Measurements from ENCODE around the gene MED6.

The MED6 gene

DNA sequence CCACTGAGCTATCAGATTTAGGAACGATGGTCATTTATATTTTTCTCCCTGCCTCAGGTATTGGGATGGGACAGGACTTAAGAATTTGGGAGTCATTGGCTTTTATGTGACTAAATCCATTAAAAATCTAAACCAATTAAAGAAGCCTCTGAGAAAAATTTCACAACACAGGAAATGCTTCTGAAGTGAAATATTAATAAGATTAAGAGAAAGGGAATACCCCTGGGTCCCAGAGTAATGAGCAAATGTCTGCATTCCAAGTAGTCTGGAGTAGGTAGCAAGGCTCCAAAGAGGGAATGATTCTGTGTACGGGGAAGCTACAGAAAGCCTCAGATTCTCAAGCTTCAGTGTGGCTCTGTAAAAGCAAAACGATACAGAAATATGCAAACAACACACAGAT is 707 bp upstream of the MED6 start:
- no peak overlapping the region for H3K27ac ChIP-seq (ENCODE audit: low read depth, low read length)
- peaks cover 3 to 4% of the 10 kb centered on the region in 2 donors for H3K36me3 ChIP-seq (ENCODE audit: control insufficient read depth in 1 of 2, insufficient read depth in 2 of 2, low read length in 2 of 2)
- peaks cover 13% of the 10 kb centered on the region in 2 donors for H3K4me1 ChIP-seq (ENCODE audit: control insufficient read depth in 1 of 2, insufficient read depth in 2 of 2, low read length in 2 of 2)
- peaks cover 0 to 2% of the 10 kb centered on the region in 2 donors for H3K27me3 ChIP-seq (ENCODE audit: control insufficient read depth in 1 of 2, insufficient read depth in 2 of 2, low read length in 2 of 2)
- peak overlapping the region; percentile 71 to 76 for H3K4me3 ChIP-seq (ENCODE audit: low read depth in 1 of 2, low read length in 2 of 2)
- no peaks in the 10 kb centered on the region for H3K9me3 ChIP-seq (ENCODE audit: control insufficient read depth in 1 of 2, low read length in 2 of 2)
- H3K9ac ChIP-seq (ENCODE audit: low read depth in 1 of 2, low read length in 2 of 2): peak overlapping the region in 1 of 2 donors; percentile 27

DNA sequence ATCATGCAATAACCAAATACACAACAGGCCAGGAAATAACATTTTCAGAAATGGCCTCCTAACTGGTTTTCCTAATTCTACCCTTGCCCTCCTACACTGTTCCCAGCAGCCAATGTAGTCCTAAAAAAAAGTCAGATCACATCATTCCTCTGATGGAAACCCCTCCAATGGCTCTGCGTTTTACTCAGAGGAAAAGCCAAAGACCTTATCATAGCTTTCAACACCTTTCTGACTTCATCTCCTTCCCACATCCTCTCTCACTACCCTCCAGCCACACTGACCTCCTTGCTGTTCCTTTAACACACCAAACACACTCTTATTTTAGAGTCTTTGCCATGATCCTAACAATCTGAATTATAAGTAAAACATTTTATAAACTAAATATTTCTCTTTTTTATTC is 1.1 kb downstream of the MED6 start:
- Histone ChIP-seq H3K4me1 (ENCODE audit: control insufficient read depth in 1 of 2, insufficient read depth in 2 of 2, low read length in 2 of 2) (peaks cover 13% of the 10 kb centered on the region in 2 donors), H3K4me3 (ENCODE audit: low read depth in 1 of 2, low read length in 2 of 2) (peak overlapping the region in 1 of 2 donors; percentile 76), H3K27ac (ENCODE audit: low read depth, low read length) (no peak overlapping the region), H3K27me3 (ENCODE audit: control insufficient read depth in 1 of 2, insufficient read depth in 2 of 2, low read length in 2 of 2) (no peaks in the 10 kb centered on the region), H3K36me3 (ENCODE audit: control insufficient read depth in 1 of 2, insufficient read depth in 2 of 2, low read length in 2 of 2) (peaks cover 20 to 22% of the 10 kb centered on the region in 2 donors), H3K9me3 (ENCODE audit: control insufficient read depth in 1 of 2, low read length in 2 of 2) (no peaks in the 10 kb centered on the region), H3K9ac (ENCODE audit: low read depth in 1 of 2, low read length in 2 of 2) (no peak overlapping the region)

DNA sequence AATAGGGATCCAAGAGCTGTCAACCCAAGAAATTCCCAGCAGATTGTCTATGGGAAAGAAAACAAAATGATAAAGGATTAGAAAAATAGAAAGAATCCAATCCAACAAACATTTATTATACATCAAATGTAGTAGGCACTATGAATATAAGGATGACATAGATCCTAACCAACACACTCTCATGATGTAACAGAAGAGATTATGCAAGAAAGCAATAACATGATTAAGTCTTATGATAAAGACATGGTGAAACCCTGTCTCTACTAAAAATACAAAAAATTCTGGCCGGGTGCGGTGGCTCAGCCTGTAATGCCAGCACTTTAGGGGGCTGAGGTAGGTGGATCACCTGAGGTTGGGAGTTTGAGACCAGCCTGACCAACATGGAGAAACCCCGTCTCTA is 2.7 kb downstream of the MED6 start:
- no peaks in the 10 kb centered on the region for H3K27me3 ChIP-seq (ENCODE audit: control insufficient read depth in 1 of 2, insufficient read depth in 2 of 2, low read length in 2 of 2)
- no peaks in the 10 kb centered on the region for H3K9me3 ChIP-seq (ENCODE audit: control insufficient read depth in 1 of 2, low read length in 2 of 2)
- peaks cover 35 to 38% of the 10 kb centered on the region in 2 donors for H3K36me3 ChIP-seq (ENCODE audit: control insufficient read depth in 1 of 2, insufficient read depth in 2 of 2, low read length in 2 of 2)
- no peak overlapping the region for H3K27ac ChIP-seq (ENCODE audit: low read depth, low read length)
- H3K4me3 ChIP-seq (ENCODE audit: low read depth in 1 of 2, low read length in 2 of 2): no peak overlapping the region
- H3K9ac ChIP-seq (ENCODE audit: low read depth in 1 of 2, low read length in 2 of 2): no peak overlapping the region
- H3K4me1 ChIP-seq (ENCODE audit: control insufficient read depth in 1 of 2, insufficient read depth in 2 of 2, low read length in 2 of 2): peaks cover 13% of the 10 kb centered on the region in 2 donors

- H3K27ac ChIP-seq (ENCODE audit: low read depth, low read length): no peak overlapping the region
- H3K4me3 ChIP-seq (ENCODE audit: low read depth in 1 of 2, low read length in 2 of 2): no peak overlapping the region
- peaks cover 9 to 13% of the 10 kb centered on the region in 2 donors for H3K4me1 ChIP-seq (ENCODE audit: control insufficient read depth in 1 of 2, insufficient read depth in 2 of 2, low read length in 2 of 2)
- H3K36me3 ChIP-seq (ENCODE audit: control insufficient read depth in 1 of 2, insufficient read depth in 2 of 2, low read length in 2 of 2): peaks cover 46 to 59% of the 10 kb centered on the region in 2 donors
- no peaks in the 10 kb centered on the region for H3K9me3 ChIP-seq (ENCODE audit: control insufficient read depth in 1 of 2, low read length in 2 of 2)
- no peak overlapping the region for H3K9ac ChIP-seq (ENCODE audit: low read depth in 1 of 2, low read length in 2 of 2)
- H3K27me3 ChIP-seq (ENCODE audit: control insufficient read depth in 1 of 2, insufficient read depth in 2 of 2, low read length in 2 of 2): no peaks in the 10 kb centered on the region
Observed at GRCh38 chr14:70595443-70596185, 4.8 kb downstream of the MED6 start.

- Histone ChIP-seq H3K27me3 (ENCODE audit: control insufficient read depth in 1 of 2, insufficient read depth in 2 of 2, low read length in 2 of 2) (no peaks in the 10 kb centered on the region), H3K36me3 (ENCODE audit: control insufficient read depth in 1 of 2, insufficient read depth in 2 of 2, low read length in 2 of 2) (peaks cover 47 to 70% of the 10 kb centered on the region in 2 donors), H3K4me1 (ENCODE audit: control insufficient read depth in 1 of 2, insufficient read depth in 2 of 2, low read length in 2 of 2) (peaks cover 4 to 7% of the 10 kb centered on the region in 2 donors)
Observed at GRCh38 chr14:70594461-70594860, 6.0 kb downstream of the MED6 start.

GRCh38 chr14:70585231-70585630 is 15.2 kb downstream of the MED6 start:
- Histone ChIP-seq H3K27ac (ENCODE audit: low read depth, low read length) (no peak overlapping the region), H3K4me1 (ENCODE audit: control insufficient read depth in 1 of 2, insufficient read depth in 2 of 2, low read length in 2 of 2) (no peaks in the 10 kb centered on the region), H3K4me3 (ENCODE audit: low read depth in 1 of 2, low read length in 2 of 2) (no peak overlapping the region), H3K27me3 (ENCODE audit: control insufficient read depth in 1 of 2, insufficient read depth in 2 of 2, low read length in 2 of 2) (no peaks in the 10 kb centered on the region), H3K9ac (ENCODE audit: low read depth in 1 of 2, low read length in 2 of 2) (no peak overlapping the region), H3K36me3 (ENCODE audit: control insufficient read depth in 1 of 2, insufficient read depth in 2 of 2, low read length in 2 of 2) (peaks cover 17 to 81% of the 10 kb centered on the region in 2 donors), H3K9me3 (ENCODE audit: control insufficient read depth in 1 of 2, low read length in 2 of 2) (no peaks in the 10 kb centered on the region)

More at GRCh38 chr14:70594461-70594860, 6.0 kb downstream of the MED6 start:
- Histone ChIP-seq H3K4me3 (ENCODE audit: low read depth in 1 of 2, low read length in 2 of 2) (no peak overlapping the region), H3K9me3 (ENCODE audit: control insufficient read depth in 1 of 2, low read length in 2 of 2) (no peaks in the 10 kb centered on the region), H3K27ac (ENCODE audit: low read depth, low read length) (no peak overlapping the region), H3K9ac (ENCODE audit: low read depth in 1 of 2, low read length in 2 of 2) (no peak overlapping the region)

- Histone ChIP-seq H3K4me3 (ENCODE audit: low read depth in 1 of 2, low read length in 2 of 2) (no peak overlapping the region), H3K27ac (ENCODE audit: low read depth, low read length) (no peak overlapping the region), H3K9ac (ENCODE audit: low read depth in 1 of 2, low read length in 2 of 2) (no peak overlapping the region), H3K27me3 (ENCODE audit: control insufficient read depth in 1 of 2, insufficient read depth in 2 of 2, low read length in 2 of 2) (no peaks in the 10 kb centered on the region), H3K4me1 (ENCODE audit: control insufficient read depth in 1 of 2, insufficient read depth in 2 of 2, low read length in 2 of 2) (no peaks in the 10 kb centered on the region), H3K9me3 (ENCODE audit: control insufficient read depth in 1 of 2, low read length in 2 of 2) (no peaks in the 10 kb centered on the region), H3K36me3 (ENCODE audit: control insufficient read depth in 1 of 2, insufficient read depth in 2 of 2, low read length in 2 of 2) (peaks cover 6 to 21% of the 10 kb centered on the region in 2 donors)
Observed at GRCh38 chr14:70576891-70577290, 23.6 kb downstream of the MED6 start.

DNA sequence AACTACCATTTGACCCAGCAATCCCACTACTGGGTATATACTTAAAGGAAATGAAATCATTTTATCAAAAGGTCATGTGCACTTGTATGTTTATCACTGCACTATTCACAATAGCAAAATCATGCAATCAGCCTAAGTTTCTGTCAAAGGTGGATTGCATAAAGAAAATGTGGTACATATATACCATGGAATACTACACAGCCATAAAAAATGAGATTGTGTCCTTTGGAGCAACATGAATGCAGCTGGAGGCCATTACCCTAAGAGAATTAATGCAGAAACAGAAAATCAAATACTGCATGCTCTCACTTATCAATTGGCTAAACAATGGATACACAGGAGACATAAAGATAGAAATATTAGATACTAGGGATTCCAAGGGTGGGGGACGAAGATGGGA is 27.4 kb downstream of the MED6 start:
- H3K27me3 ChIP-seq (ENCODE audit: control insufficient read depth in 1 of 2, insufficient read depth in 2 of 2, low read length in 2 of 2): no peaks in the 10 kb centered on the region
- H3K4me3 ChIP-seq (ENCODE audit: low read depth in 1 of 2, low read length in 2 of 2): no peak overlapping the region
- H3K36me3 ChIP-seq (ENCODE audit: control insufficient read depth in 1 of 2, insufficient read depth in 2 of 2, low read length in 2 of 2): peaks cover 0 to 9% of the 10 kb centered on the region in 2 donors
- H3K27ac ChIP-seq (ENCODE audit: low read depth, low read length): no peak overlapping the region
- H3K9me3 ChIP-seq (ENCODE audit: control insufficient read depth in 1 of 2, low read length in 2 of 2): no peaks in the 10 kb centered on the region
- no peaks in the 10 kb centered on the region for H3K4me1 ChIP-seq (ENCODE audit: control insufficient read depth in 1 of 2, insufficient read depth in 2 of 2, low read length in 2 of 2)
- H3K9ac ChIP-seq (ENCODE audit: low read depth in 1 of 2, low read length in 2 of 2): no peak overlapping the region

DNA sequence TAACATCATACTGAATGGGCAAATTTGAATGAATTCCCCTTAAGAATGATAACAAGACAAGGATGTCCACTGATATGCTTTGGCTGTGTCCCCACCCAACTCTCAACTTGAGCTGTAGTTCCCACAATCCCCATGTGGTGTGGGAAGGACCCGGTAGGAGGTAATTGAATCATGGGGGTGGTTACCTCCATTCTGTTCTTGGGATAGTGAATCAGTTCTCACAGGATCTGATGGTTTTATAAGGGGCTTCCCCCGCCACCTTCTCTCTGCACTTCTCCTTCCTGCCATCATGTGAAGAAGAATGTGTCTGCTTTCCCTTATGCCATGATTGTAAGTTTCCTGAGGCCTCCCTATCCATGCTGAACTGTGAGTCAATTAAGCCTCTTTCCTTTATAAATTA is 29.3 kb downstream of the MED6 start:
- Histone ChIP-seq H3K36me3 (ENCODE audit: control insufficient read depth in 1 of 2, insufficient read depth in 2 of 2, low read length in 2 of 2) (peaks cover 0 to 15% of the 10 kb centered on the region in 2 donors), H3K9me3 (ENCODE audit: control insufficient read depth in 1 of 2, low read length in 2 of 2) (no peaks in the 10 kb centered on the region), H3K9ac (ENCODE audit: low read depth in 1 of 2, low read length in 2 of 2) (no peak overlapping the region), H3K4me1 (ENCODE audit: control insufficient read depth in 1 of 2, insufficient read depth in 2 of 2, low read length in 2 of 2) (no peaks in the 10 kb centered on the region), H3K4me3 (ENCODE audit: low read depth in 1 of 2, low read length in 2 of 2) (no peak overlapping the region), H3K27me3 (ENCODE audit: control insufficient read depth in 1 of 2, insufficient read depth in 2 of 2, low read length in 2 of 2) (no peaks in the 10 kb centered on the region), H3K27ac (ENCODE audit: low read depth, low read length) (no peak overlapping the region)

GRCh38 chr14:70567791-70568190 is 32.7 kb downstream of the MED6 start:
- Histone ChIP-seq H3K4me3 (ENCODE audit: low read depth in 1 of 2, low read length in 2 of 2) (no peak overlapping the region), H3K36me3 (ENCODE audit: control insufficient read depth in 1 of 2, insufficient read depth in 2 of 2, low read length in 2 of 2) (peaks cover 3 to 25% of the 10 kb centered on the region in 2 donors), H3K27ac (ENCODE audit: low read depth, low read length) (no peak overlapping the region), H3K27me3 (ENCODE audit: control insufficient read depth in 1 of 2, insufficient read depth in 2 of 2, low read length in 2 of 2) (no peaks in the 10 kb centered on the region), H3K9ac (ENCODE audit: low read depth in 1 of 2, low read length in 2 of 2) (no peak overlapping the region), H3K4me1 (ENCODE audit: control insufficient read depth in 1 of 2, insufficient read depth in 2 of 2, low read length in 2 of 2) (no peaks in the 10 kb centered on the region), H3K9me3 (ENCODE audit: control insufficient read depth in 1 of 2, low read length in 2 of 2) (peaks cover 0 to 2% of the 10 kb centered on the region in 2 donors)

Measured in duodenal mucosa (tissue), 2 donors.